GM18870 (cell line): Measurements from ENCODE around the gene PRKAR1B.
"Not testable (repeated sequence)": the region's sequence is repeated elsewhere in the genome, so short reads cannot be mapped to it uniquely, and the experiment has no call there.

ENCODE experiments used
- ATAC-seq: cut with Tn5 transposase; IDR thresholded peaks from one replicate; pipeline ENCODE4 v1.9.1; 2021; ENCODE audit warnings: moderate library complexity; ENCODE audit not compliant: unreplicated experiment

PRKAR1B gene

DNA sequence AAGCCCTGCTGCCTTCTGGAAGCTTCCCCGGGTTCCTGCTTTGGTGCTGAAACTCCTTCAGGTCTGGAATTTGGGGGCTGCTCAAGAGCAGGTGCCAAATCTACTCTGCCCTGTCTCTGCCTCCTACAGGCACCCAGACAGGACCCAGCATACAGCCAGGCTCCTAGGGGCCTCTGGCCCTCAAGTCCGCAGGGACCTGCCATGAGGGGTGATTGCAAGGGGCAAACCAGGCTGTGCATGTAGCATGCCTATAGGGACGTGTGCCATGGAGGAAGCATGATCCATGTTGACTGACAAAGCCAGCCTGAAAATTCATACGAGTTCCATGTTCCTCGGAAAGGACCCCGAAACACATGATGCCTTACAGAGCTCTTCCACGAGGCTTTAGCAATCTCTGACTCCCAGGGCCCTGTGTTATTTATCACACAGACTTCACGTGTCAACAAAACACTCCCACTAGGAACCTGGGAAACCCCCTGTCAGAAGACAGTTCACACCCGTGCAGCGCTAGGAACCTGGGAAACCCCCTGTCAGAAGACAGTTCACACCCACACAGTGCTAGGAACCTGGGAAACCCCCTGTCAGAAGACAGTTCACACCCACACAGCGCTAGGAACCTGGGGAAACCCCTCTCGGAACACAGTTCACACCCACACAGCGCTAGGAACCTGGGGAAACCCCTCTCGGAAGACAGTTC, 75.9 kb downstream of the PRKAR1B start:
- ATAC-seq = no peak

DNA sequence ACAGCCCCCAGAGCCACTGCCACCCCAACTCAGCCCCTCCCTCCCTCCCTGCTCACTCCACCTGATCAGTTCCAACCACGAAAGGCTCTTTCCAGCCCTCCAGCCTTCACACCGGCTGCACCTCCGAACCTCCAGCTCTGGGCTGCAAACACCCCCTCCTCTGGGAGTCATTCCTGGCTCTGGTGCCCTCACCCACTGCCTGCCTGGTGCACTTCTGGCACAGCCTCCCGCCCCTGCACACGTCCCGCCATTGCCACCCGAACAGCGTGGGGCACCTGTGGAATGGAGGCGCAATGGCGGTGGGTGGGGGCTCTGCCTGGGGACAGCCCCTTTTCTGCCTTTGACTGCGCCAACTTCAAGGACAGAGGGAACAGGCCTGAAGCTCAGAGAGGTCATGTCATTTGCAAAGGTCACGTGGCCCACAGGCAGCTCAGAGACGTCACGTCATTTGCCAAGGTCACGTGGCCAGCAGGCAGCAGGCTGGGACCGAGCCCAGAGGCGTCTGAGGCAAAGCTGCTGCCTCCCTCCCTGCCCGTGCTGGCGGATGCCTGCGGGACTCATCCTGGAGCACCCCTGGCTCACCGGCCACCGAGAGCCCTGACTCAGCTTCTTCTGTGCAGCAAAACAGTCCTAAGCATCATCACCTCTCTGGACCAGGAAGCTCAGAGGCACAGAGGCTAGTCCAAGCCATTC, 76.6 kb downstream of the PRKAR1B start:
- no peak for ATAC-seq

DNA sequence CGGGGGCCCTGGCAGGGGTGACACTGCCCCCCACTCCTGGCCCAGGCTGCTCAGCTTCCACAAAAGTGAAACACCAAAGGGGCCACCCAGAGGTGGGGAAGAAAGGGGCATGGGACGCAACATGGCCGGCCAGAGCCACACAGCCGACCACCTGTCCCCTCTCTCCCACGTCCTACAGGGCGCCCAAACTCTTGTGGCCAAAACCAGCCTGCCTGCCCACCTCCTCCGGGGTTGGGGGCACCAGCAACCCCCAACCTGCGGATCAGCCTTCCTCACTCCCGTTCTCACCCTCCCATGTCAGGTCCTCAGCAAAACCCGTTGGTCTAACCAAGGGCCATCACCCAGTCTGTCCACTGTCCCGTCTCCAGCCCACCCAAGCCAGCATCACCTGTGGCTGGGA, 80.1 kb downstream of the PRKAR1B start:
- ATAC-seq = no peak

- no peak for ATAC-seq
Measured at GRCh38 chr7:646487-646886, 80.6 kb downstream of the PRKAR1B start.

DNA sequence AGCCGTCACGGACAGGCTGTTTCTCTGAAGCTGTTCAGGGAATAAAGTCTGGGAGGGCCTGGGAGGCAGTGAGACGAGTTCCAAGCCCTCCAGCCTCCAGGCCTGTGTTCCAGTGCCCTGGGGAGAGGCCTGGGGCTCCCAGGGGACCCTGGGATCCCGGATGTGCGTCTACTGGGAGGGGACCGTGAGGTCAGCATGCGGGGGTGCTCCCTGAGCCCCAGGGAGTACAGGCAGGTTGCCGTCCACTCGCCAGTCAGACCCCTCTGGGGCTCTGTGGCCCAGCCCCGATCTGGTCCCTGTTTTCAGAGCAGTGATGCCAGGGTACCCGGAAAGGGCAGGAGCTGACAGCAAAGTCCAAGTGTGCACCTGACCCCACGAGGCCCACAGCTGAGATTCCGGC, 81.5 kb downstream of the PRKAR1B start:
- ATAC-seq = no peak

- no peak for ATAC-seq
Measured at GRCh38 chr7:644381-645305, 82.4 kb downstream of the PRKAR1B start.

DNA sequence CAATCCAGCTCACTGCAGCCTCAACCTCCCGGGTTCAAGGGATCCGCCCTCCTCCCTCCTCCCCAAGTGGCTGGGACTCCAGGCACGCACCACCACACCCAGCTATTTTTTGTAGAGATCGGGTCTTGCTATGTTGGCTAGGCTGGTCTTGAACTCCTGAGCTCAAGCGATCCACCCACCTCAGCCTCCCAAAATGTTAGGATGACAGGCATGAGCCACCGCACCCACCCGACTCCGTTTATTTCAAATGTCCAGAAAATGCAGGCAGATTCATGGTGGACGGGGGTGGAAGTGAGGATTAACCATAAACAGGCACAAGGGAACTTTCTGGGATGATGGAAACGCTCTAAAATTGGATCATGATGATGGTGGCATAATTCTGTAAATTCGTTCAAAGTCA, 85.1 kb downstream of the PRKAR1B start:
- ATAC-seq = no peak

DNA sequence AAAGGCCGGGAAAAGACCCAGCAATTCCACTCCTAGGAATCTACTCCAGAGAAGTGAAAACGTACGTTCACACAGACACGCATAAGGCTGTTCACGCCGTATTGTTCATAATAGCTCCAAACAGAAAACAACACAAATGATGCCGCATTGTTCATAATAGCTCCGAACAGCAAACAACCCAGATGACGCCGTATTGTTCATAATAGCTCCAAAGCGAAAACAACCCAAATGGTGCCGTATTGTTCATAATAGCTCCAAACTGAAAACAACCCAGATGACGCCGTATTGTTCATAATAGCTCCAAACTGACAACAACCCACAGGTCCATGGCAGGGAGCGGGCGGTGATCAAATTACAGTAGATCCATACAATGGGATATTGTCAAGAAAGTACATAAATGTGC, 85.8 kb downstream of the PRKAR1B start:
- no peak for ATAC-seq

DNA sequence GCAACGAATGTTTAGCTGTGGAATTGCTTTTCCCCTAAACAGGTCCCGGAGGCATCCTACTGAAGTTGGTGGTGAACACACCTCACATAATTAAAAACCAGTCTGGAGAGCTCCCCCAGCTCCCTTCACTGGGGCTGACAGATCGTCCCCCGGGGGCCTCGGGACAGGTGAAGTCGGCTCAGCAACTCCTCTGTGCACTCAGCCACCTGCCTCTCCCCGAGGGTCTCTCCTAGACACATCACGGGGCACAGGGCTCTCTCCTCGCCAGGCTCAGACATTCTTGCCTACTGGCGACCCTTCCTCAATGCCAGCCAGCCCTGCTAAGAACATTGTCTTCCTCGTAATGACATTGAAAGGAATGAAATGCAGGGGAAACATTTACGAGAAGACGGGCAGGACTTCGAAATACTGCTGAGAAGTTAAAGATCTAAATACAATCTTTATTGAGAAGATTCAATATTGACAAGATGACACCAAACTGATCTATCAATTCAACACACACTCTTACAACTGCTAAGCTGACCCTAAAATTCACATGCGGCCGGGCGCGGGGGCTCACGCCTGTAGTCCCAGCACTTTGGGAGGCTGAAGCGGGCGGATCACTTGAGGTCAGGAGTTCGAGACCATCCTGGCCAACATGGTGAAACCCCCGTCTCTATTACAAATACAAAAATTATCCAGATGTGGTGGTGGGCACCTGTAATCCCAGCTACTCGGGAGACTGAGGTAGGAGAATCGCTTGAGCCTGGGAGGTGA, 88.6 kb downstream of the PRKAR1B start:
- no peak for ATAC-seq

GRCh38 chr7:637826-638225, 89.3 kb downstream of the PRKAR1B start:
- ATAC-seq = no peak

DNA sequence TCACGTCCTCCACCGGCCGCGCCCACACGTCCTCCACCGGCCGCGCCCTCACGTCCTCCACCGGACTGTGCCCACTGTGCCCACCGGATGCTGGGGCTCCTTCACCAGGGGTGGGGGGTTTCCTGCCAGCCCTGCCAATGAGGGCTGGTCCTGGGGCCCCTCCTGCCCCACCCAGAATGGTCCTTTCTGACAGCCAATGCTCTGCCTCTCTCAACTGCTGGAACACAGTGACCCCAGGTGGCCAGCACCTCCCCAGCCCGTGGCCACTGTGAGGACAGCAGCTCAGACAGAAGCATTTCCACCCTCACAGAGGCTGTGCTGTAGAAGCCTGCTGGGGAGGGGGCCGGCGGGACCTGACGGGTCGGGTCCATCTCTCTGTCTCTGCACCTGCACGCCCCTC, 90.7 kb downstream of the PRKAR1B start:
- no peak for ATAC-seq

- not testable (repeated sequence) for ATAC-seq
Measured at GRCh38 chr7:635687-636382, 91.2 kb downstream of the PRKAR1B start.

DNA sequence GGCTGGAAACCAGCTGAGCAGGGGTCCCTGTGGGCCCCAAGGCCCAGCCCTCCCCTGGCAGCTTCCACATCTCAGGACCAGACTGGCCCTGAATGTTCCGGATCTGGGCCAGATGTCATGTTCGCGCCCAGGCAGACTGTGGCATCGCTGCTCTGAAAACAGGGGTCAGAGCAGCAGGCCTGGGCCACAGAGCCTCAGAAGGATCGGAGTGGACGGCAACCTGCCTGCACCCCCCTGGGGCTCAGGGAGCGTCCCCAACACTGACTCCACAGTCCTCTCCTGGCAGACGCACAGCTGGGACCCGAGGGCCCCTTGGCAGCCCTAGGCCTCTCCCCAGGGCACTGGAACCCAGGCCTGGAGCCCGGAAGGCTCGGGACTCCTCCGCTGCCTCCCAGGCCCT, 91.9 kb downstream of the PRKAR1B start:
- ATAC-seq = no peak

- ATAC-seq = no peak
Measured at GRCh38 chr7:633381-634018, 93.6 kb downstream of the PRKAR1B start.

DNA sequence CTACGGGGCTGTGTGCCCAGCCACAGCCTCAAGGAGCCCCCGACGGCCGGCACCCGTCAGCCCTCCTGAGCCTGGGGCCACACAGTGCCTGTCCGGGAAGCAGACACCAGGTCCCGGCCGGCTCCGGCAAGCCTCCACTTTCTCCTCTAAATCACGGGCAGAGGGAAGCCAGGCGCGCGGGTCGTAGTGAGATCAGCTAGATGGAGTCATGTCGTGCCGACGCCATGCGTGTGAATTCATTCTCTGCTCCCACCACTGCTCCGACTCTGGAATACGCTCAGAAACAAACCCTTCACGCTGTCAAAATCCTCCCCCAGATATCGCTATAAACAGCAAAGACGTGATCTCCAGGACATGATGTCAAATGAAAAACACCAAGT, 94.3 kb downstream of the PRKAR1B start:
- ATAC-seq = no peak

DNA sequence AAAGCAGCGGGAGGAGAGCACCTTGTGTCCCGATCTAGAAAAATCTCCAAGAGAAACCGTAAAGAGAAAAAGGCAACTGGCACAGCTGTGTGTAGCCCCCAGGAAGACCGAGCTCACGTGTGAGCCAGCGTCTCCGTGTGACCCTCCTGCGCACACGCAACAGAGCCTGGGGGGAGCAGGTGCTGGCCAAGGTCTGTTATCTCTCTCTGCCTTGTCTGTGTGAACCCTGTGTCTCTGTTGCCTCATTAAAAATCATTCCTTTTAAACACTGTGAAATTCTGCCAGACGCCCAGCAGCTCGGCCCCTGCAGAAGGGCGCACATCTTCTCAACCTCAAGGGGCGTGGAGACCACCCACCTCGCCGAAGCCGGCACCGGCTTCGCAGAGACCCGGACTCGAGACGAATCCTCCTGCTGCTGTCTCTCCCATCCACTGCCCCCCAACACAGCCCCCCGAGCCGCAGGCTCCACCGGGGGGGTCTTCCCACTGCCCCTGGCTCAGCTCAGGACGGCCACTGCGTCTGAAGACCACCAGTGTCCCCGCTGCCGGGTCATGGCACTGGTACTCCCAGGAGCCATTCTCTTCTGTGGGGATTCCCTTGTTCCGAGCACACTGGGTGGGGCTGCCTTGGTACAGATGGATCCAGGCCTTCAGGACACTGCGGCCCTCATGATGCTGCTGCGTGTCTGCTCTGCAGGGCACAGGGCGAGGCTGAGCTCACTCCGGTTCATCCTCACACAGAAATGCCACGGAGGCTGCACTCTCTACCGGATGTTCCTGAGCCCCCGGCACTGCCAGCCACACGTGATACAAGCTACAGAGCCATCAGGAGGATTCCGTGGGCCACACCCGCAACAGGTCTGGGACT, 94.9 kb downstream of the PRKAR1B start:
- ATAC-seq = no peak

DNA sequence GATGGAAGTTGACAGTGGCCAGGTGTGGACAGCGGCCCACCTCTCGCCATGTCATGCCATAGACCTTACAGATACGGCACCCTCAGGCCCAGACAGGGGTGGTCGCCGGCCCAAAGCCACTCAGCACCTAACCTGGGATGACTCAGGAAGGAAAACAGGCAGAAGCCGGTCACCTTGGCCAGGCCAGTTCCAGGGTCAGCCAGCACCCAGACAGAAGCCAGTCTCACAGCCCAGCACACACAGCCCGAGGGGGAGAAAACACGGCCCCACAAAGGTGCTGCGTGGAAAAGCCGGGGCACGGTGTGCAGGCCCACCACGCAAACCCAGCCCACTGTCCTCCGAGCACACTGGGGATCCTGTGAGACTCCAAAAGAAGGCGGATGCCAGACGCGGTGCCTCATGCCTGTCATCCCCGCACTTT, 95.8 kb downstream of the PRKAR1B start:
- no peak for ATAC-seq

DNA sequence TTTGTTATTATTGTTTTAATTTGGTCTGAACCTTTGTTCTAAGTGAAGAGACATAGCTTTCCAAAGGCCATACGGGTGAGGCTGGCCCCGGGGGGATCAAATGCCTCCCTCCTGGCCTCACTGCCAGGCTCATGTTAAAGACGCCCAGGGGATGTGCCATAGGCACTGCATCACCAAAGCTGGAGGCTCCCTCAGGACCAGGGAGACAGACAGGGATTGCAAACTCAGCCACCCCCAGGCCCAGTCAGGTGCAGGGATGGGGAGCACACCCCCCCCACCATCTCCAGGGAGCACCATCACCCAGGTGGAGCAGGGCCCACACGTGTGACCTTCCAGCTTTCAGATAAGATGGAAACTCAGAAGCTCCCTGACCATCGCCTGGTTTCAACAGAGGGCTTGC, 96.5 kb downstream of the PRKAR1B start:
- no peak for ATAC-seq

DNA sequence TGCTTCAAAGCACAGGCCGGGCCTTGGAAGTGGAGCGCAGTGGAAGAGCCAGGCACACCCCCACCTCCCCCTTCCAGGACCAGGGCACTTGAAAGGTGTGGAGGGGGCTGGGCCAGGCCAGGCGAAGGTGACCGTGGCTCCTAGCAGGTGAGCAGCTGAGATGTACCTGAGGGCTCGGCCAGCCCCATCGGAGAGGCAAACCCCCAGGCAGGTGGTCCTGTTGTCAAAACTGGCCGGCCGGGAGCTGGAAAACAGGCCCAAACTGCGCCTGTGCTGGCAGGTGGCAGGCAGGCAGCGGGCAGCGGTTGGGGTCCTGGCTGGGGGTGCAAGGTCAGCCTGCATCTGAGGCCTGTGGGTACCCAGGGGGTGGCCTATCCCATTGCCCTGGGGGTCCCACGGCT, 97.0 kb downstream of the PRKAR1B start:
- no peak for ATAC-seq
